ENCODE data around the gene GPRIN3. TPM values are rescaled to one million over a fixed set of nuclear protein-coding genes. Genes with fewer than 3 reads are reported as not detected.

The GPRIN3 gene
- total RNA-seq: 10 to 100 TPM; 15.6 to 16.2 TPM
- 16.5 TPM for polyA plus RNA-seq

- peak; percentile 55 to 83 (median 69) for DNase-seq
- H3K27ac Mint-ChIP-seq: peak within 1 kb of the TSS; percentile 88 to 100 (median 97)
- peaks cover 2 to 13% (median 5%) of the 10 kb centered on the region in 3 donors for H3K36me3 Mint-ChIP-seq
- H3K4me3 Mint-ChIP-seq: peak within 1 kb of the TSS; percentile 89 to 98 (median 96)
- CTCF ChIA-PET: interaction anchor here (1.0 to 4.2 kb wide), 11 partner anchors 9 to 128 kb away, joined by 3 to 23 read pairs (median 4); no protein-coding TSS in a partner anchor
- no peaks in the 10 kb centered on the region for H3K9me3 Mint-ChIP-seq
- H3K4me1 Mint-ChIP-seq: peaks cover 47 to 67% (median 60%) of the 10 kb centered on the region in 3 donors
- Histone ChIP-seq H3K4me1 (ENCODE audit: insufficient read depth, low read length) (peaks cover 35% of the 10 kb centered on the region), H3K27ac (ENCODE audit: low read depth, low read length) (peak within 1 kb of the TSS; percentile 80), H3K4me3 (ENCODE audit: low read length) (peak within 1 kb of the TSS; percentile 84), H3K9me3 (ENCODE audit: low read length) (no peaks in the 10 kb centered on the region), H3K36me3 (ENCODE audit: insufficient read depth, low read length) (no peaks in the 10 kb centered on the region), H3K27me3 (ENCODE audit: insufficient read depth, low read length, poor library complexity, severe bottlenecking) (no peaks in the 10 kb centered on the region)
- H3K27me3 Mint-ChIP-seq: no peaks in the 10 kb centered on the region
- POLR2A ChIA-PET: interaction anchor here (0.7 to 2.5 kb wide), 10 partner anchors 9 to 52 kb away, joined by 3 to 12 read pairs (median 4); no protein-coding TSS in a partner anchor
Observed at GRCh38 chr4:89307446-89308160, at the start of gene GPRIN3. Gene GPRIN3, minus strand, starts transcription at chr4:89307800. Its CDS starts 57,690 bp downstream, at chr4:89250110.

- H3K36me3 ChIP-seq (ENCODE audit: insufficient read depth, low read length): no peaks in the 10 kb centered on the region
- Mint-ChIP-seq H3K9me3 (no peaks in the 10 kb centered on the region), H3K4me1 (no peaks in the 10 kb centered on the region), H3K4me3 (no peak overlapping the region), H3K27me3 (peaks cover 3 to 8% of the 10 kb centered on the region in 2 donors), H3K27ac (peak overlapping the region in 1 of 8 donors; percentile 3), H3K36me3 (peaks cover 0 to 7% (median 0%) of the 10 kb centered on the region in 3 donors)
- H3K4me1 ChIP-seq (ENCODE audit: insufficient read depth, low read length): no peaks in the 10 kb centered on the region
- H3K27me3 ChIP-seq (ENCODE audit: insufficient read depth, low read length, poor library complexity, severe bottlenecking): no peaks in the 10 kb centered on the region
- no peak overlapping the region for H3K27ac ChIP-seq (ENCODE audit: low read depth, low read length)
- CTCF ChIA-PET: no interaction called here
- POLR2A ChIA-PET: no interaction called here
- DNase-seq: no peak
- no peaks in the 10 kb centered on the region for H3K9me3 ChIP-seq (ENCODE audit: low read length)
- no peak overlapping the region for H3K4me3 ChIP-seq (ENCODE audit: low read length)
Observed at GRCh38 chr4:89357340-89357739, 49.7 kb upstream of the GPRIN3 start.

GRCh38 chr4:89356086-89356485 lies 48.5 kb upstream of the GPRIN3 start:
- Mint-ChIP-seq H3K27me3 (peaks cover 1 to 5% of the 10 kb centered on the region in 2 donors), H3K36me3 (peaks cover 0 to under 1% (median 0%) of the 10 kb centered on the region in 3 donors), H3K4me1 (no peaks in the 10 kb centered on the region), H3K9me3 (no peaks in the 10 kb centered on the region), H3K27ac (no peak overlapping the region), H3K4me3 (no peak overlapping the region)
- POLR2A ChIA-PET: no interaction called here
- Histone ChIP-seq H3K9me3 (ENCODE audit: low read length) (no peaks in the 10 kb centered on the region), H3K4me3 (ENCODE audit: low read length) (no peak overlapping the region), H3K27ac (ENCODE audit: low read depth, low read length) (no peak overlapping the region), H3K36me3 (ENCODE audit: insufficient read depth, low read length) (no peaks in the 10 kb centered on the region), H3K4me1 (ENCODE audit: insufficient read depth, low read length) (no peaks in the 10 kb centered on the region), H3K27me3 (ENCODE audit: insufficient read depth, low read length, poor library complexity, severe bottlenecking) (no peaks in the 10 kb centered on the region)
- no peak for DNase-seq
- CTCF ChIA-PET: no interaction called here

- H3K4me3 Mint-ChIP-seq: no peak overlapping the region
- ChIA-PET POLR2A (interaction anchor here (0.7 kb wide), 1 partner anchor 20 kb away, joined by 4 read pairs; no protein-coding TSS in a partner anchor), CTCF (no interaction called here)
- peaks cover 0 to 10% (median 2%) of the 10 kb centered on the region in 5 donors for H3K9me3 Mint-ChIP-seq
- Histone ChIP-seq H3K9me3 (ENCODE audit: low read length) (no peaks in the 10 kb centered on the region), H3K27ac (ENCODE audit: low read depth, low read length) (no peak overlapping the region), H3K4me1 (ENCODE audit: insufficient read depth, low read length) (no peaks in the 10 kb centered on the region), H3K4me3 (ENCODE audit: low read length) (peak overlapping the region; percentile 26), H3K36me3 (ENCODE audit: insufficient read depth, low read length) (no peaks in the 10 kb centered on the region), H3K27me3 (ENCODE audit: insufficient read depth, low read length, poor library complexity, severe bottlenecking) (no peaks in the 10 kb centered on the region)
- DNase-seq: no peak
- H3K27me3 Mint-ChIP-seq: peaks cover 0 to 1% of the 10 kb centered on the region in 2 donors
- no peaks in the 10 kb centered on the region for H3K36me3 Mint-ChIP-seq
- H3K27ac Mint-ChIP-seq: no peak overlapping the region
- H3K4me1 Mint-ChIP-seq: no peaks in the 10 kb centered on the region
Observed at GRCh38 chr4:89353514-89353913, 45.9 kb upstream of the GPRIN3 start.

- Mint-ChIP-seq H3K36me3 (peaks cover 0 to 6% (median 0%) of the 10 kb centered on the region in 3 donors), H3K27ac (no peak overlapping the region), H3K9me3 (peaks cover 6 to 18% (median 7%) of the 10 kb centered on the region in 5 donors), H3K4me1 (no peaks in the 10 kb centered on the region), H3K27me3 (peaks cover 0 to 1% of the 10 kb centered on the region in 2 donors), H3K4me3 (no peak overlapping the region)
- H3K36me3 ChIP-seq (ENCODE audit: insufficient read depth, low read length): no peaks in the 10 kb centered on the region
- no peak for DNase-seq
- H3K27me3 ChIP-seq (ENCODE audit: insufficient read depth, low read length, poor library complexity, severe bottlenecking): no peaks in the 10 kb centered on the region
- CTCF ChIA-PET: no interaction called here
- no peaks in the 10 kb centered on the region for H3K4me1 ChIP-seq (ENCODE audit: insufficient read depth, low read length)
- POLR2A ChIA-PET: interaction anchor here (0.7 kb wide), 1 partner anchor 35 kb away, joined by 9 read pairs; no protein-coding TSS in a partner anchor
- H3K9me3 ChIP-seq (ENCODE audit: low read length): peaks cover 5% of the 10 kb centered on the region
- no peak overlapping the region for H3K27ac ChIP-seq (ENCODE audit: low read depth, low read length)
- no peak overlapping the region for H3K4me3 ChIP-seq (ENCODE audit: low read length)
Observed at GRCh38 chr4:89352541-89352940, 44.9 kb upstream of the GPRIN3 start.

- H3K36me3 ChIP-seq (ENCODE audit: insufficient read depth, low read length): no peaks in the 10 kb centered on the region
- Mint-ChIP-seq H3K9me3 (peaks cover 12 to 29% (median 18%) of the 10 kb centered on the region in 5 donors), H3K27me3 (no peaks in the 10 kb centered on the region), H3K36me3 (peaks cover 0 to 16% (median 3%) of the 10 kb centered on the region in 3 donors), H3K27ac (no peak overlapping the region), H3K4me3 (no peak overlapping the region), H3K4me1 (no peaks in the 10 kb centered on the region)
- no peak for DNase-seq
- ChIA-PET CTCF (no interaction called here), POLR2A (no interaction called here)
- no peaks in the 10 kb centered on the region for H3K4me1 ChIP-seq (ENCODE audit: insufficient read depth, low read length)
- H3K27ac ChIP-seq (ENCODE audit: low read depth, low read length): no peak overlapping the region
- H3K4me3 ChIP-seq (ENCODE audit: low read length): no peak overlapping the region
- H3K9me3 ChIP-seq (ENCODE audit: low read length): peaks cover 5% of the 10 kb centered on the region
- H3K27me3 ChIP-seq (ENCODE audit: insufficient read depth, low read length, poor library complexity, severe bottlenecking): no peaks in the 10 kb centered on the region
Observed at GRCh38 chr4:89351201-89351600, 43.6 kb upstream of the GPRIN3 start.

- ChIA-PET POLR2A (no interaction called here), CTCF (no interaction called here)
- Histone ChIP-seq H3K9me3 (ENCODE audit: low read length) (peaks cover 5% of the 10 kb centered on the region), H3K36me3 (ENCODE audit: insufficient read depth, low read length) (no peaks in the 10 kb centered on the region), H3K4me3 (ENCODE audit: low read length) (no peak overlapping the region), H3K27me3 (ENCODE audit: insufficient read depth, low read length, poor library complexity, severe bottlenecking) (no peaks in the 10 kb centered on the region), H3K27ac (ENCODE audit: low read depth, low read length) (no peak overlapping the region), H3K4me1 (ENCODE audit: insufficient read depth, low read length) (no peaks in the 10 kb centered on the region)
- H3K27ac Mint-ChIP-seq: no peak overlapping the region
- H3K27me3 Mint-ChIP-seq: no peaks in the 10 kb centered on the region
- H3K4me1 Mint-ChIP-seq: no peaks in the 10 kb centered on the region
- H3K4me3 Mint-ChIP-seq: no peak overlapping the region
- no peak for DNase-seq
- peaks cover 0 to 23% (median 3%) of the 10 kb centered on the region in 3 donors for H3K36me3 Mint-ChIP-seq
- H3K9me3 Mint-ChIP-seq: peaks cover 12 to 29% (median 18%) of the 10 kb centered on the region in 5 donors
Observed at GRCh38 chr4:89347363-89348025, 39.9 kb upstream of the GPRIN3 start.

- Histone ChIP-seq H3K27me3 (ENCODE audit: insufficient read depth, low read length, poor library complexity, severe bottlenecking) (no peaks in the 10 kb centered on the region), H3K9me3 (ENCODE audit: low read length) (peaks cover 5% of the 10 kb centered on the region), H3K36me3 (ENCODE audit: insufficient read depth, low read length) (no peaks in the 10 kb centered on the region), H3K27ac (ENCODE audit: low read depth, low read length) (no peak overlapping the region), H3K4me3 (ENCODE audit: low read length) (no peak overlapping the region), H3K4me1 (ENCODE audit: insufficient read depth, low read length) (no peaks in the 10 kb centered on the region)
- H3K27me3 Mint-ChIP-seq: no peaks in the 10 kb centered on the region
- no peak overlapping the region for H3K4me3 Mint-ChIP-seq
- H3K9me3 Mint-ChIP-seq: peaks cover 12 to 24% (median 16%) of the 10 kb centered on the region in 5 donors
- CTCF ChIA-PET: no interaction called here
- DNase-seq: no peak
- no peak overlapping the region for H3K27ac Mint-ChIP-seq
- no peaks in the 10 kb centered on the region for H3K4me1 Mint-ChIP-seq
- H3K36me3 Mint-ChIP-seq: peaks cover 0 to 23% (median 3%) of the 10 kb centered on the region in 3 donors
- POLR2A ChIA-PET: no interaction called here
Observed at GRCh38 chr4:89344571-89344970, 37.0 kb upstream of the GPRIN3 start.

All from CD8-positive, alpha-beta memory T cell (primary cell).